NCI-H2227 (cell line): ENCODE data around the gene DPF3.

Source experiments
- DNase-seq: peaks from one replicate; lab custom pipeline; 2025; ENCODE audit not compliant: unreplicated experiment; lab: John Stamatoyannopoulos, UW

Gene DPF3

DNA sequence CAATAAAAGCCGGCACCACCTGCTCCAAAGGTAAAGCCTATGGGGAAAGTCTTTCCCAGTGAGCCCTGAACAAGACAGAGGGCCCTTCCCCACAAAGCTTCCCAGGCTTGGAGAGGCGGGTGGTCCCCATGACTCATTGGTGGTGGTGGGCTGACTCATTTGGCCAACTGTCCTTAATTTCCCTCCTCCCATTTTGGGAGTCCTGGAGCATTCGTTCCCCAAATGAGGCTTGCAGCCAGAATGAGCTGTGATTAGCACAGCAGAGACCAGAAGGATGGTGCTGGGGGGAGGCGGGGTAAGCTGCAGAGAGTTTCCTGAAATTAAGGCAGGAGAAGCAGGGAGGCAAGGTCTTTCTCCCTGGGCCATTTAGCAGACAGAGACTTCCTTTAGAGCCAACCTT, 241.7 kb downstream of the DPF3 start:
- DNase-seq = no peak

DNA sequence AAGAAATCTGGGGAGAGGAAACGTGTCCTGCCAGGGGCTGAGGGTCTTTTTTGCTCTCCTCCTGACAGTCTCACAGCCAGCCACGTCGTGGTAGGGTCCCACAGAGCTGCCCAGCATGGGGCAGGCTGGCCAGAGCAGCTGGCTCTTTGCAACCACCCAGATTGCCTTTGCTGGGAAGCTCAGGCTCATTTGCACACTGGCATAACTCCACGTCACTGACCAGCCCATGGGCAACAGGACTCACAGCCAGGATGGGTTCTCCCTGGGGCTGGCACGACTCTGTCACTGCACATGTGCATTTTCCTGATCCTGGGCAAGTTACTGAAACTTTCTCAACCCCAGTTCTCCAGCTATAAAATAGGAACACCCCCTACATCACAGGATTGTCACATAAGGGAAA, 242.2 kb downstream of the DPF3 start:
- DNase-seq = no peak

- DNase-seq = no peak
These were observed 242.8 kb downstream of the DPF3 start for GRCh38 chr14:72651081-72651480.

DNA sequence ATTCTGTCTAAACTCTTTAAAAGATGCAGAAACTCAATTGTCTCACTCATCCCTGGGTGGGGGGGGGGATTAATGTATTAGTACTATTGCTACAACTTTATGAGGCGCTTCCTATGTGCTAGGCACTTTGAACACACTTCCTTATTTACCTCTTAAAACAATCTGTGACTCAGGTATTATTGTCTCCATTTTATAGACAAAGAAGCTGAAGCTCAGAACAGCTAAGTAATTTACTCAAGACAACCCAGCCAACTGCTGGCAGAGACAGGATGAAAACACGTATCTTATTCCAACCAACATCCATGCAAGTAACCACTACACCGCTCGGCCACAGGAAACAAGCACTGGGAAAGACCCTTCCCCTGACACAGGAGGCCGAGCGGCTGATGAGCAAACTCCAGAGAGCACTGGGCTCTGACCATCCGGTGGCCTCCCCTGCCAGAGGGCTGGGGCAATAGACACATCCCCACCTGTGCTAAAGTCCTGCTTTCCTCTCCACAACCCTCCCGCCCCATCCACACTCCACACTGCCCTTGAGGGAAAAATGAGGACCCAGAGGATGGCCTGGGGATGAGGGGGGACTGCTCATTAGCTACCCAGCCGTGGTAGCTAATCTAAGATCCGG, 244.2 kb downstream of the DPF3 start:
- DNase-seq = no peak

- DNase-seq = no peak
These were observed 246.1 kb downstream of the DPF3 start for GRCh38 chr14:72647782-72648181.

- DNase-seq = no peak
These were observed 246.9 kb downstream of the DPF3 start for GRCh38 chr14:72646861-72647528.

- no peak for DNase-seq
These were observed 248.2 kb downstream of the DPF3 start for GRCh38 chr14:72645706-72646105.

GRCh38 chr14:72644758-72645489, 249.0 kb downstream of the DPF3 start:
- DNase-seq = no peak

DNA sequence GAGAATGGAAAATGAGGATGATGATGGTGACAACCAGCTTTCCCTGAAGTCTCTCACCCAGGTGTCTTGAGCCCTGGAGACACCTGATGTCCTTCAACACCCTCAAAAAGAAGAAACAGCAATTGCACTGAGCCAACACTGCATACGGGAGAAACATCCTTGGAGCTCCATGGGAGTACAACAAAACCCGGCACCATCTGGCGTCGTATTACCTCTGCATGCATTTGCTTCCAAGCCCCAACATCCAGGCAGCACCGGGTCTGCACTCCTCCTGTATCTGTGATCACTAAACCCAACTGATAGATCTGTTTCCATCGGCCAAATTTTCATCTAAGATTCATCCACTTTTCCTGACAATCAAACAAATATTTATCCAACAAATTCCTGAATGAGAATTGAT, 249.9 kb downstream of the DPF3 start:
- DNase-seq = no peak

- no peak for DNase-seq
These were observed 250.5 kb downstream of the DPF3 start for GRCh38 chr14:72643317-72643801.

DNA sequence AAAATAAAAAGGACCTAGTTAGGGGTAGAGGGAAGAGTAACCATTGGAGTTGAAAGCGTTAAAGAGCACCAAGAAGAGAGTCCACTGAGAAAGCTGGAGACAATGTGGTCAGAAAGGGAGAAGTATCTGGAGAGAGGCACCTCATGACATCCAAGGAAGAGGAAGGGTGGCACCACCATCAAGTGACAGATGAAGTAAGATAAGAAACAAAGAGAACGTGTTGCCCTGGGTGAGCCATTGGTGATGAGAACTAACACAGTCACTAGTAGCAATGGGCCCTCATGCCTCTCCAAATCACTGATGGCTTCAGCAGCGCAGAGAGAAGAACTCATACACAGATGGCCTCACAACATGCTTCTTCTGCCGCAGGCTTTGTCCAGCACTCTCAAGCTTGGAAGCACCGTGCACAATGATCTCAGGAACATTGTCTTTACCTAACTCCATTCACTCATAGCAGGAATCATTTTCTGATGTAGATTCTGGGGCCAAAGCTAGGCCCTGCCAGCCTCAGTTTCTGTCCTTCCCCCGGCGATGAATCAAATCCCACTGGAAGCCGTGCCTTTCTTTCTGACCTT, 252.9 kb downstream of the DPF3 start:
- no peak for DNase-seq

DNA sequence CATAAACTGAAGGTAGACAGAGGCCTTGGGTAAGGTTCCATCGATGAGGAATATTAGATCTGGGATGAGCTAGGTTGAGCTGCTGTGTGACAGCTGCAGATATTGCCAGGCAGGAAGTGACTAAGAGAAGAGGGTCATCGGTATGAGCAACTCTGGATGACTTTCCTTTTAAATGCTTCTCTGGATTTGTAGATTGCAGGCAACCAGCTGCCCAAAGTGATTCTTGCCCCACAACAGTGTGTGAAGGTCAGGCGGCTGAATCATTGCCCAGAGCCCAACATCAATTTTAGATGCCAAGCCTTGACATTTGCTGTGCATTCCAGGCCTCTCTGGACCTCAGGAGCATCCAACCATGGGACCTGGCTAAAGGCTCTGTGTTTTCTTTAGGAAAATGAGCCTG, 255.9 kb downstream of the DPF3 start:
- no peak for DNase-seq

DNA sequence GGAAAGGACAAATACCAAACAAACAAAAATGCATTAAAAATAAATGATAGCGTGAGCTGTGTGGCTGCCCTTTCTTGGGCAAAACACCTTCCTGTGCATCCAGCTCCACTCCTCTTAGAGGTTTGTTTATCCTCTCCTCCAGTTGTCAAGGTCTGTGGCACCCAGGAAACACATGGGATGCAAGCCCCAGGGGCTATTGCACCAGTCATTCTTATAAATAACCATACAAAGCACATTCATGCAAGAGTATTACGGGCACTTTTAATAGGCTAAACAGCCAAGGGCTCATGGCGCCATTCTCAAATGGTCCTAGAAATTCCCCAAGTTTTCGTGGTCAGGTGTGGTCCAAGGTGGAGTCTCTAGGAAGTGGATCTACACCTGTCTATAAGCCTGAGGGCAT, 257.0 kb downstream of the DPF3 start:
- DNase-seq = no peak

- no peak for DNase-seq
These were observed 257.8 kb downstream of the DPF3 start for GRCh38 chr14:72636094-72636493.

DNA sequence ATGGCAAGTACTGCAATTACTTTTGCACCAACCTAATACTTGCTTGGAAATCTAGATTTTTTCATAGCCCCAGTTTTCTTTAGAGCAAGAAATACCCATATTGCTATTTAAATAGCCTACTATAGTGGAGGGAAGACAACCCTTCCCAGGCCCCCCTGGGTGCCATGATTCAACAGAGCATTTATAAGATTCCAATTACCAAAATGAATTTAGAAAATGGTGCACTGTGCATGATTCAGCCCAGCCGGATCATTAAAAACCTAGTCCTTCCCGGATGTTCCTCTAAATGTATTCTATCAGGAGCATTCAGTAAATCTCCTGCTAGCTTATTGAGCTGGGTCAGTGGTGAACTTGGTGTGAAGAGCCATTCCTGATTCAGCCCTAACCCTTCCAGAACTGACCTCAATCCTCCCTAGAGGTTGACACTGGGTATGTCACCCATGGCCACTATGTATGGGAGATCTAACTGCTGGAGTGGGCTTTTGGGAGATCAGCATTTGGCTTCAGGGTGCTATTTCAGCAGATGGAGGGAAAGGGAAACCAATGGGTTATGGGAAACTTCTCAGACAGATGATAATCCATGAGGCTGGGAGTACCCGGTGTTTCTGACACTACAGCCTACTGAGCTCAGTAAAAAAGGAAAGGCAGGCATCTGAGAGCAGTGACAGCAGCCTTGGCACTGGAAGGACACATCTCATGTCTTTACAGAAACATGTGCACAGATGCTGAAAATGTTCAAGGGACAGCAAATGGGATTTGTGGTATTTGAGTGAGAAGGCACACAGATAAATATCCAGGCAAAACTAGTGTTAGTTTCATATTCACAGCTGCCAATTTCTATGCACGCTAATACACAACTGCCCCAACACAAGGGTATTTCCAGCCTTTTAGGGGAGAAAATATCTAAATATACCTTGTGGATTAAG, 258.9 kb downstream of the DPF3 start:
- no peak for DNase-seq

DNA sequence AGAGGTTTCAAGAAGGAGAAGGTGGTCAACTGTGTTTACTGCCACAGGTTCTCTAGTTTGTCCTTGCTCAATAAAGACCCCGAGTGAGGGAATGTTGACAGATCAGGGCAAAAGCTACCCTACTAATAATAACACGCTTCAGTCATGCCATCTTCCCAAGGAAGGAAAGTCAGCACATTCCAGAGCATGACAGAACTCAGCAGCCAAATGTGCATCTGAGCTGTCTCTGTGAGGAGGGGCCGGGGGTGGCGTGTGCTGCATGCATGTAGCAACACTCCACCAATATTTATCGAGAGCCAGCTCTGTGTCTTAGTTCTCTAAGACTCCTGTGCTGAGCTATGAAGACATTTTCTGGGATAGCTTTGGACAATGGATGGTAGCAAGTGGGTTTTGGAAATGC, 260.4 kb downstream of the DPF3 start:
- DNase-seq = no peak

GRCh38 chr14:72632727-72633126, 261.2 kb downstream of the DPF3 start:
- DNase-seq = no peak

DNA sequence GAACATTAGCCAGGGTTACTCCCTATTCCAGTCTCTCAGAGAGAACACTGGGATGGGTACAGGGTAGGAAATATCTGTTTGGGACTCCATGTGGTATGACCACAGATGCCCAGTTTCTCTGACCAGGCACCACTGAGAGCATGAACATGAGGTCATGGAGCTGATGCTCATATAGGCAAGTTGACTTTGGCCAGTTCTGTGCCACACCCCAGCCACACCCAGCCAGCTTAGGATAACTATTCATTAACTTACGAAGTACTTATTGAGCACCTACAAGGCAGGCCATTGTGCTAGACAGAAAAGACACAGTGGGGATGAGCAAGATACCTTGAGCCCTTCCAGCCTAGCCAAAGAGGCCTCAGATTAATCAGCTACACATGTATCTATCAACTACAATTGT, 262.5 kb downstream of the DPF3 start:
- no peak for DNase-seq

- no peak for DNase-seq
These were observed 263.5 kb downstream of the DPF3 start for GRCh38 chr14:72630374-72630773.

DNA sequence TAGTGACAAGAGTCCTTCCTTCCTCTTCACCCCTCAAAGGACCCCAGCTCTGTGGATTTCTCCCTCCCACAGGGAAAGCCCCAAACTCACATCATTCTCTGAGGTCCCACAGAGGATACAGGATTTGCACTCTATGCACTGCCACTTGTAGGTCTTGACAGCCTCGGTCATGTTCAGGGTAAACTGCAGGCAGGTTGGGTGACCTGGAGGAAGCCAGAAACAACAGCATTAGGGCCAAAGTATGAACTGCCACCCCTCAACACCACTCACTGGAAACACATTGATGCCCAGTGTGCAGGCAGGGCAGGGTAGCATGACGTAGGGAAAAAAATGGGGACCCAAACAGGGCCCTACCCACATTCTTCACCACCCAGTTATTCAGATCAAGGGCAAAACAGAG, 264.4 kb downstream of the DPF3 start:
- no peak for DNase-seq

GRCh38 chr14:72625689-72626088, 268.2 kb downstream of the DPF3 start:
- DNase-seq = no peak
